CD14-positive monocyte (primary cell): Measurements from ENCODE around the gene CGNL1. TPM values are rescaled to one million over a fixed set of nuclear protein-coding genes. Genes with fewer than 3 reads are reported as not detected.
A peak's percentile ranks its signal among the peaks of the same experiment; 100 is the strongest.

ENCODE experiments used
- DNase-seq, 3 donors: peaks; one replicate each; pipeline ENCODE4 v3.0.0-alpha.2; 2011 to 2022
- H2AFZ ChIP-seq: 2 replicates; pipeline ENCODE4 v1.6.0; 2012; ENCODE audit warnings: mild to moderate bottlenecking, low read depth, low read length, inconsistent platforms; ENCODE audit not compliant: insufficient read depth, poor library complexity, severe bottlenecking
- H3K27ac ChIP-seq, 2 donors: 1 replicate in 1 of 2; 2 replicates in 1 of 2; pipeline ENCODE4 v1.5.1; 2012 to 2013; ENCODE audit warnings: low read length in 2 of 2, control low read depth in 1 of 2, inconsistent platforms in 1 of 2, low read depth in 1 of 2, mild to moderate bottlenecking in 1 of 2
- H3K27me3 ChIP-seq, 2 donors: one replicate each; pipeline versions ENCODE4 v1.6.0 to v1.6.1; 2011 to 2013; ENCODE audit warnings: low read length in 2 of 2; ENCODE audit not compliant: control insufficient read depth in 2 of 2, insufficient read depth in 2 of 2
- H3K36me3 ChIP-seq, 2 donors: replicated peaks in 1 of 2; 1 replicate in 1 of 2; 2 replicates in 1 of 2; pipeline versions ENCODE4 v1.5.1 to v1.6.1; 2012 to 2013; ENCODE audit warnings: low read length in 2 of 2, control low read depth in 1 of 2, inconsistent platforms in 1 of 2, mild to moderate bottlenecking in 1 of 2; ENCODE audit not compliant: insufficient read depth in 2 of 2, control insufficient read depth in 1 of 2
- H3K4me1 ChIP-seq, 2 donors: 1 replicate in 1 of 2; 2 replicates in 1 of 2; pipeline versions ENCODE4 v1.5.1 to v1.6.1; 2012 to 2013; ENCODE audit warnings: low read length in 2 of 2, control low read depth in 1 of 2, inconsistent platforms in 1 of 2, mild to moderate bottlenecking in 1 of 2, moderate library complexity in 1 of 2; ENCODE audit not compliant: insufficient read depth in 2 of 2, control insufficient read depth in 1 of 2
- H3K4me2 ChIP-seq: replicated peaks from 2 replicates; pipeline ENCODE3; 2012; ENCODE audit warnings: low read length, moderate library complexity, mild to moderate bottlenecking; ENCODE audit not compliant: poor library complexity, severe bottlenecking; ENCODE audit errors: extremely low read depth
- H3K4me3 ChIP-seq, 3 experiments: fragments of 200-600 bp in 1 of 3; sonication (generic) in 1 of 3; replicated peaks in 1 of 3; 1 replicate in 2 of 3; 2 replicates in 1 of 3; pipeline ENCODE4 v1.5.1; 2011 to 2013; ENCODE audit warnings: low read length in 3 of 3, mild to moderate bottlenecking in 3 of 3, control low read depth in 2 of 3, low read depth in 2 of 3, inconsistent platforms in 1 of 3, moderate library complexity in 1 of 3
- H3K79me2 ChIP-seq: 2 replicates; pipeline ENCODE4 v1.6.0; 2012; ENCODE audit warnings: mild to moderate bottlenecking, control low read depth, inconsistent platforms, low read length, moderate library complexity; ENCODE audit not compliant: insufficient read depth
- H3K9ac ChIP-seq: 2 replicates; pipeline ENCODE4 v1.6.0; 2017; ENCODE audit warnings: low read length, mild to moderate bottlenecking; ENCODE audit not compliant: insufficient read depth, poor library complexity, severe bottlenecking
- H3K9me3 ChIP-seq, 2 donors: replicated peaks in 1 of 2; 1 replicate in 1 of 2; 2 replicates in 1 of 2; pipeline versions ENCODE4 v1.5.1 to v1.6.1; 2012 to 2013; ENCODE audit warnings: low read length in 2 of 2, control low read depth in 1 of 2; ENCODE audit not compliant: control insufficient read depth in 1 of 2, insufficient read depth in 1 of 2
- H4K20me1 ChIP-seq: 2 replicates; pipeline ENCODE4 v1.6.0; 2012; ENCODE audit warnings: mild to moderate bottlenecking, low read length, control low read depth, moderate library complexity; ENCODE audit not compliant: insufficient read depth
- H3K27ac Mint-ChIP-seq, 7 donors: one replicate each; pipeline ENCODE4 v1.8.0; 2020; ENCODE audit warnings: mild to moderate bottlenecking in 7 of 7, mixed read lengths in 7 of 7, moderate library complexity in 6 of 7, inconsistent platforms in 2 of 7
- H3K27me3 Mint-ChIP-seq, 3 donors: one replicate each; pipeline ENCODE4 v1.8.0; 2021 to 2022; ENCODE audit warnings: low read depth in 3 of 3, mild to moderate bottlenecking in 3 of 3, mixed read lengths in 3 of 3, moderate library complexity in 3 of 3, inconsistent platforms in 1 of 3
- H3K36me3 Mint-ChIP-seq, 2 donors: one replicate each; pipeline ENCODE4 v1.8.0; 2020; ENCODE audit warnings: mixed read lengths in 2 of 2, inconsistent platforms in 1 of 2, mild to moderate bottlenecking in 1 of 2
- H3K4me1 Mint-ChIP-seq: one replicate; pipeline ENCODE4 v1.8.0; 2020; ENCODE audit warnings: mild to moderate bottlenecking, mixed read lengths
- H3K4me3 Mint-ChIP-seq, 2 donors: one replicate each; pipeline ENCODE4 v1.8.0; 2020; ENCODE audit warnings: mild to moderate bottlenecking in 2 of 2, mixed read lengths in 2 of 2, moderate library complexity in 1 of 2
- H3K9me3 Mint-ChIP-seq, 7 donors: one replicate each; pipeline ENCODE4 v1.8.0; 2020 to 2022; ENCODE audit warnings: mixed read lengths in 7 of 7, mild to moderate bottlenecking in 6 of 7, moderate library complexity in 6 of 7, inconsistent platforms in 2 of 7
- CTCF ChIP-seq: fragments of 200-600 bp; IDR thresholded peaks from one replicate; pipeline ENCODE4 v1.8.0; 2022; ENCODE audit warnings: antibody characterized with exemption, mild to moderate bottlenecking
- WGBS: methylation state at CpG from one replicate; pipeline ENCODE4 v1.1.5; 2013; ENCODE audit warnings: missing lambda C conversion rate; ENCODE audit not compliant: insufficient coverage; 5-methylcytosine and 5-hydroxymethylcytosine counted together
- intact Hi-C, 2 donors: fragments of 100-400 bp; cut with micrococcal nuclease; formaldehyde crosslinking; loops; one replicate each; pipeline versions ENCODE4 v1.15.0 to v1.15.1; 2023
- polyA plus RNA-seq, 3 donors: library from polyadenylated mRNA; depleted of rRNA in 1 of 3; unstranded in 2 of 3; stranded (reverse) in 1 of 3; fragments of 300-500 nt in 2 of 3; fragments of >200 nt in 1 of 3; fragmentation: Illumina TruSeq in 2 of 3; gene quantifications; 1 replicate in 2 of 3; 2 replicates in 1 of 3; pipeline ENCODE4 v1.2.3, GENCODE V29; 2012 to 2021

The CGNL1 gene
- polyA plus RNA-seq, 3 donors, result not detected

- Histone ChIP-seq H3K27me3 (no peaks in the 10 kb centered on the region), H3K4me3 (no peak overlapping the region), H3K79me2 (no peaks in the 10 kb centered on the region), H3K36me3 (no peaks in the 10 kb centered on the region), H4K20me1 (no peaks in the 10 kb centered on the region), H3K4me2 (no peak overlapping the region), H3K27ac (no peak overlapping the region), H3K9me3 (no peaks in the 10 kb centered on the region), H3K4me1 (peaks cover 13 to 17% of the 10 kb centered on the region in 2 donors), H3K9ac (no peak overlapping the region), H2AFZ (no peak overlapping the region)
- WGBS, result no CpG with 5 or more reads among the region's 2 CpGs
- no peak for TF ChIP-seq CTCF
- intact Hi-C loops, result no loop called here
- Mint-ChIP-seq H3K4me3 (no peak overlapping the region), H3K4me1 (peaks cover 18% of the 10 kb centered on the region), H3K27me3 (peaks cover 0 to 3% (median 0%) of the 10 kb centered on the region in 3 donors), H3K27ac (no peak overlapping the region), H3K36me3 (no peaks in the 10 kb centered on the region), H3K9me3 (peaks cover 0 to 5% (median 0%) of the 10 kb centered on the region in 7 donors)
- DNase-seq, result no peak
Observed at GRCh38 chr15:57419335-57419734, 43.0 kb downstream of the CGNL1 start.

GRCh38 chr15:57421110-57421509 is 44.8 kb downstream of the CGNL1 start:
- no peaks in the 10 kb centered on the region for H3K27me3 ChIP-seq
- Mint-ChIP-seq H3K4me1 (peaks cover 18% of the 10 kb centered on the region), H3K9me3 (peaks cover 0 to 5% (median 0%) of the 10 kb centered on the region in 7 donors), H3K36me3 (no peaks in the 10 kb centered on the region), H3K27ac (no peak overlapping the region), H3K27me3 (peaks cover 0 to 1% (median 0%) of the 10 kb centered on the region in 3 donors), H3K4me3 (no peak overlapping the region)
- no peaks in the 10 kb centered on the region for H3K79me2 ChIP-seq
- DNase-seq, result no peak
- WGBS, result no CpG with 5 or more reads among the region's 3 CpGs
- no peaks in the 10 kb centered on the region for H3K36me3 ChIP-seq
- H3K4me3 ChIP-seq, result no peak overlapping the region
- no peaks in the 10 kb centered on the region for H3K9me3 ChIP-seq
- no peaks in the 10 kb centered on the region for H4K20me1 ChIP-seq
- H3K4me2 ChIP-seq, result no peak overlapping the region
- no peak overlapping the region for H3K9ac ChIP-seq
- intact Hi-C loops, result no loop called here
- H3K27ac ChIP-seq, result no peak overlapping the region
- no peak for TF ChIP-seq CTCF
- peaks cover 13 to 17% of the 10 kb centered on the region in 2 donors for H3K4me1 ChIP-seq
- peak overlapping the region; percentile 57 for H2AFZ ChIP-seq
